ENCODE data around the gene FBN3. TPM values are rescaled to one million over a fixed set of nuclear protein-coding genes. Genes with fewer than 3 reads are reported as not detected.

Gene FBN3
- polyA plus RNA-seq, 3 donors, result not detected

DNA sequence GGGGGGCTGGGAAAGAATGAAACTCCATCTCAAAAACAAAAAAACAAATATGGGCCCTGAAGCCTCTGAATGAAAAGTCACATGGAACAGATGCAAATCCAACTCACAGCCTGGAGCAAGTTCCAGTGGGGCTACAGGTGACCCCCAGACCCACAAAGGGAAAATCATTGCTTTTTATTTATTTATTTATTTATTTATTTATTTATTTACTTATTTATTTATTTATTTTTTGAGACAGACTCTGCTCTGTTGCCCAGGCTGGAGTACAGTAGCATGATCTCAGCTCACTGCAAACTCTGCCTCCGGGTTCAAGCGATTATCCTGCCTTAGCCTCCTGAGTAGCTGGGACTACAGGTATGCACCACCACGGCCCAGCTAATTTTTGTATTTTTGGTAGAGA, 110.2 kb downstream of the FBN3 start:
- Mint-ChIP-seq H3K27me3 (ENCODE audit: low read depth in 3 of 3) (peaks cover 7 to 15% (median 8%) of the 10 kb centered on the region in 3 donors), H3K4me1 (peaks cover 4% of the 10 kb centered on the region), H3K9me3 (peaks cover 0 to 1% (median 0%) of the 10 kb centered on the region in 7 donors), H3K27ac (peak overlapping the region in 1 of 7 donors; percentile 60), H3K36me3 (no peaks in the 10 kb centered on the region), H3K4me3 (no peak overlapping the region)
- WGBS (ENCODE audit: insufficient coverage), result 89% methylated on average over 3 of the region's 3 CpGs
- no peak overlapping the region for H3K9ac ChIP-seq (ENCODE audit: insufficient read depth, low read length, poor library complexity, severe bottlenecking)
- TF ChIP-seq, protein P1, sequence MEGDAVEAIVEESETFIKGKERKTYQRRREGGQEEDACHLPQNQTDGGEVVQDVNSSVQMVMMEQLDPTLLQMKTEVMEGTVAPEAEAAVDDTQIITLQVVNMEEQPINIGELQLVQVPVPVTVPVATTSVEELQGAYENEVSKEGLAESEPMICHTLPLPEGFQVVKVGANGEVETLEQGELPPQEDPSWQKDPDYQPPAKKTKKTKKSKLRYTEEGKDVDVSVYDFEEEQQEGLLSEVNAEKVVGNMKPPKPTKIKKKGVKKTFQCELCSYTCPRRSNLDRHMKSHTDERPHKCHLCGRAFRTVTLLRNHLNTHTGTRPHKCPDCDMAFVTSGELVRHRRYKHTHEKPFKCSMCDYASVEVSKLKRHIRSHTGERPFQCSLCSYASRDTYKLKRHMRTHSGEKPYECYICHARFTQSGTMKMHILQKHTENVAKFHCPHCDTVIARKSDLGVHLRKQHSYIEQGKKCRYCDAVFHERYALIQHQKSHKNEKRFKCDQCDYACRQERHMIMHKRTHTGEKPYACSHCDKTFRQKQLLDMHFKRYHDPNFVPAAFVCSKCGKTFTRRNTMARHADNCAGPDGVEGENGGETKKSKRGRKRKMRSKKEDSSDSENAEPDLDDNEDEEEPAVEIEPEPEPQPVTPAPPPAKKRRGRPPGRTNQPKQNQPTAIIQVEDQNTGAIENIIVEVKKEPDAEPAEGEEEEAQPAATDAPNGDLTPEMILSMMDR (IDR thresholded peaks at IDR 0.05), result no peak
- H4K20me1 ChIP-seq (ENCODE audit: insufficient read depth, low read length), result no peaks in the 10 kb centered on the region
- no peak overlapping the region for H3K4me3 ChIP-seq (replicated peaks in 1 of 3; ENCODE audit: low read depth in 2 of 3, low read length in 3 of 3)
- DNase-seq, result no peak
- no peaks in the 10 kb centered on the region for H3K27me3 ChIP-seq (ENCODE audit: control insufficient read depth in 2 of 2, insufficient read depth in 2 of 2, low read length in 2 of 2)
- H3K4me1 ChIP-seq (ENCODE audit: control insufficient read depth in 1 of 2, insufficient read depth in 2 of 2, low read length in 2 of 2), result no peaks in the 10 kb centered on the region
- intact Hi-C loops (cut with micrococcal nuclease), result no loop called here
- no peaks in the 10 kb centered on the region for H3K79me2 ChIP-seq (ENCODE audit: insufficient read depth, low read length)
- H3K4me2 ChIP-seq (replicated peaks; ENCODE audit: extremely low read depth, low read length, poor library complexity, severe bottlenecking), result no peak overlapping the region
- H3K9me3 ChIP-seq (replicated peaks in 1 of 2; ENCODE audit: control insufficient read depth in 1 of 2, insufficient read depth in 1 of 2, low read length in 2 of 2), result no peaks in the 10 kb centered on the region
- H2AFZ ChIP-seq (ENCODE audit: insufficient read depth, low read depth, low read length, poor library complexity, severe bottlenecking), result no peak overlapping the region
- no peaks in the 10 kb centered on the region for H3K36me3 ChIP-seq (replicated peaks in 1 of 2; ENCODE audit: control insufficient read depth in 1 of 2, insufficient read depth in 2 of 2, low read length in 2 of 2)
- no peak overlapping the region for H3K27ac ChIP-seq (ENCODE audit: low read depth in 1 of 2, low read length in 2 of 2)

DNA sequence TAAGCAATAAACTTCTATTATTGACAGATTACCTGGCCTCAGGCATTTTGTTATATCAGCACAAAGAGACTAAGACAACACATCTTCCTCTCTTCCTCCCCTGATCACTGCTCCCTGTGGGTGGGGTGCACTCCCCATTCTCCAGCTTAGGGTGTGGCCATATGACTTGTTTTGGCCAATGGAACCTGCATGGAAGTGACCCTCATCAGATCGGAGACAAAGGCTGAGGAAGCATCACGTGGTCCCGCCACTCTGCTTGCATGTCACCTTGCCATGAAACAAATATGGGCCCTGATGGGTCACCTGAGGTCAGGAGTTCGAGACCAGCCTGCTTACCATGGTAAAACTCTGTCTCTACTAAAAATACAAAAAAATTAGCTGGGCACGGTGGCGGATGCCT, 110.6 kb downstream of the FBN3 start:
- intact Hi-C loops (cut with micrococcal nuclease), result no loop called here
- Histone ChIP-seq H3K9ac (ENCODE audit: insufficient read depth, low read length, poor library complexity, severe bottlenecking) (no peak overlapping the region), H3K27me3 (ENCODE audit: control insufficient read depth in 2 of 2, insufficient read depth in 2 of 2, low read length in 2 of 2) (no peaks in the 10 kb centered on the region), H4K20me1 (ENCODE audit: insufficient read depth, low read length) (no peaks in the 10 kb centered on the region), H3K36me3 (replicated peaks in 1 of 2; ENCODE audit: control insufficient read depth in 1 of 2, insufficient read depth in 2 of 2, low read length in 2 of 2) (no peaks in the 10 kb centered on the region), H3K27ac (ENCODE audit: low read depth in 1 of 2, low read length in 2 of 2) (no peak overlapping the region), H3K4me3 (replicated peaks in 1 of 3; ENCODE audit: low read depth in 2 of 3, low read length in 3 of 3) (no peak overlapping the region), H2AFZ (ENCODE audit: insufficient read depth, low read depth, low read length, poor library complexity, severe bottlenecking) (no peak overlapping the region), H3K79me2 (ENCODE audit: insufficient read depth, low read length) (no peaks in the 10 kb centered on the region), H3K9me3 (replicated peaks in 1 of 2; ENCODE audit: control insufficient read depth in 1 of 2, insufficient read depth in 1 of 2, low read length in 2 of 2) (no peaks in the 10 kb centered on the region), H3K4me2 (replicated peaks; ENCODE audit: extremely low read depth, low read length, poor library complexity, severe bottlenecking) (no peak overlapping the region), H3K4me1 (ENCODE audit: control insufficient read depth in 1 of 2, insufficient read depth in 2 of 2, low read length in 2 of 2) (no peaks in the 10 kb centered on the region)
- H3K4me1 Mint-ChIP-seq, result peaks cover 4% of the 10 kb centered on the region
- TF ChIP-seq, protein P1 (IDR thresholded peaks at IDR 0.05), result no peak
- WGBS (ENCODE audit: insufficient coverage), result 96% methylated on average over 3 of the region's 6 CpGs
- peaks cover 0 to 2% (median 0%) of the 10 kb centered on the region in 7 donors for H3K9me3 Mint-ChIP-seq
- H3K27me3 Mint-ChIP-seq (ENCODE audit: low read depth in 3 of 3), result peaks cover 10 to 18% (median 10%) of the 10 kb centered on the region in 3 donors
- no peak overlapping the region for H3K27ac Mint-ChIP-seq
- no peaks in the 10 kb centered on the region for H3K36me3 Mint-ChIP-seq
- no peak for DNase-seq
- H3K4me3 Mint-ChIP-seq, result no peak overlapping the region
